Islet of Langerhans (tissue), 1 donor: ENCODE data around the gene WIPF1.
A peak's percentile ranks its signal among the peaks of the same experiment; 100 is the strongest.

Experiments used
- FAIRE-seq: peaks from one replicate; lab custom pipeline; 2011; peaks lifted over from hg19 to GRCh38; lab: Jason Lieb, UNC

Gene WIPF1

DNA sequence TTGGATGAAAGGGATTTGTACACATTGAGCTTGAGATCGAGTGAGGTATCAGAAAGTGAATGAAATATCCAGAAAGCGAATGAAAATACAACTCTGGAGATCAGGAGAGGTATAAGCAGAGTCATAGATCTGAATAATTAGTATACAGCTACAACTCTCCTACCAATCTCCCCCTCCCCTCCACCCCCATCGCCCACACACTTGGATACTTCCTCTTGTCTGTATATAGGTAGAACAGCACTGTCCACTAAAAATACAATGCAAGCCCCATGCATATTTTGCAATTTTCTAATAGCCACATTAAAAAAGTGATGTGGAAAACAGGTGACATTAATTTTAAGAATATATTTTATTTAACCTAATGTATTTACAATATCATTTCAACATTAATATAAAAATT is 23.7 kb upstream of the WIPF1 start:
- FAIRE-seq: no peak

DNA sequence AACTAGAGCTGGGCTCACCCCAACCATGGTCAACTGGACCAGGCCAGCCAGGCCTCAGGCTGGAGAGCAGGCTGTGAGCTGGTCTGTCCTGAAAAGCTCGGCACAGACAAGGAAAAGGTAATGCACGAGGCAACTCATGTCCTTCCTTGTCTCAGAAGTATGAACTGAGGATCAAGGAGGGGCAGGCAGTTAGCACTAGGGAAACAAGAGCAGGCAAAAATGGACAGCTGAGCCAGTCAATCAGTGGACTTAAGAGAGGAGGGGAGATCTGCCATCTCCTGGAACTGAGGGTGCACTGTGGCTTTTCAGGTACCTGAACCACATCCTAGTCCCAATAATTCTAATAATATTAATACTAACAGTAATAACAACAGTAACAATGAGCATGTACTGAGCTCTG is 20.6 kb upstream of the WIPF1 start:
- no peak for FAIRE-seq

DNA sequence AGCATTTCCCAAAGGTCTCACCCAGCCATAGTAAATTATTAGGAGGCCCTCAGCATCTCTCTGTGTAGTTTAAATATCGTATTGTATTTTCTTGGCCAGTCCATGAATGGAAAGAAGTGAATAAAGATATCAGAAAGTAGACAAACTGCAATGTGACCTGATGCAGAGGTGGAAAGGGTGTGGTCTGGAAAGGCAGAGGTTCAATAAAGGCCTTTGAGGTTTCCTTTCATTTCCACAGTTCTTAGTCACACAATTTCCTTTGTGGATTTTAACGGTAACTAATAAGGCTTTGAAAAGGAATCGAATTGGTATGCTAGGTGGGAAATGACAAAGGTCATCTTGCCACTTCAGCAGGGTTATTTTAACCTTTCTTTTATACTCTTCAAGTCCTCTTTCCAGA is 20.1 kb upstream of the WIPF1 start:
- no peak for FAIRE-seq

DNA sequence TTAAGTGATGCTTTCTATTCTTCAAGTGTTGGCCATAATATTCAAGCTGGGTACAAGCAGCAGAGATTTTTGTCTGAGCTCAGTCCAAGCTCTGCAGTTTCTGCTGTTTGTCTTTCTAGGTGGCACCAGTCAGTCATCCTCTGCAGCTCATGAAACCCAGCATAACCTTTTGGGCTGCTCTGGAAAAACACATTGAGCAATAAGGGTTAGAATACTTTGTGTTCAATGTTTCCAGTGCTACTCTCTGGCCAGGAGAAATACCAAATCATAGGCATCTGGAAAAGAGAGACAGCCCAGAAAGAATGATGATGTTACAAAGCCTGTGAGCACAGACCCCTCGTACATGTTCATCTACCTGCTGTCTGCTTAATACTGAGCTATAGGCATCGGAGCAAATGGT is 19.5 kb upstream of the WIPF1 start:
- FAIRE-seq: no peak

DNA sequence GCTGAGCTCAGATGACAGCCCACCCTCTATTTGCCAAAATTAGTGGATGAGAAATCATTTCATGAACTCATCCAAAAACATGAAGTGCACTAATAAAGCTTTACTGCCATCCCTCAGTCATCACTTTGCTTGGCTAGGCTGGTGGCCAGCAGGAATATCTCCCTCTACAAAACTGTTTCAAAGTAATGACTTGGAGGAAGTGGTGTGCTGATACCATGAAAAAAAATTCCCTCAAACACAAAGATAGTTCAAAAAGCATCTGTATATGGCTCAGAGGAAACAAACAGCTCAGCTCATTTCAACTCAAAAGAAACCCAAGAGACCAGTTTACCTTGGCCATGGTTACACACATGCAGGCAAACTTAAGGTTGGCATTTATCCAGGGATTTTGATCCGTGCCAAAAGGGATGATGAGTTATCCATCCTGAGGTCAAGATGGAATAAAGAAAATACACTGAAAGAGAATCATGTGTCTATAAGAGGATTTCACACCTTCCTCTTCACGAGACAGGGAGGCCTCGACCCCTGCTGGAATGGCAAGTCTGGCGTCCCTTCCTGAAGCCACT is 18.4 kb upstream of the WIPF1 start:
- FAIRE-seq: no peak

DNA sequence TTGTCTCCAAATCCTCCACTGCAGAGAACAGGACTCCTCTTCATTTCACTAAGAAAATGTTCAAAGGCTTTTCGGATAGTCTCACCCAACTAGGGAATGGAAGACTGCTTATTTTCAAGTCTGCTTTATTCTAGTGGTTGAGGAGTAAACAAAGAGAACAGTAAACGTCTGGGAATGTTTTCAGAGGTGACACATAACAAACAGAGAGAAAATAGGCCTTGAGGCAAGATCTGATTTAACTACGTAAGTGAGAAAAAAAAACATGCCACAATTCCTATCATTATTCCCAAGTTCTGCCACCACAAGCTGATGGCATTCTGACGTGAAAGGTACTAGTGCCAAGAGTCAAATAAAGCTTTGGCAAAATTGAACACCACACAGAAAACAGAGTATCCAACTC is 16.7 kb upstream of the WIPF1 start:
- FAIRE-seq: no peak

DNA sequence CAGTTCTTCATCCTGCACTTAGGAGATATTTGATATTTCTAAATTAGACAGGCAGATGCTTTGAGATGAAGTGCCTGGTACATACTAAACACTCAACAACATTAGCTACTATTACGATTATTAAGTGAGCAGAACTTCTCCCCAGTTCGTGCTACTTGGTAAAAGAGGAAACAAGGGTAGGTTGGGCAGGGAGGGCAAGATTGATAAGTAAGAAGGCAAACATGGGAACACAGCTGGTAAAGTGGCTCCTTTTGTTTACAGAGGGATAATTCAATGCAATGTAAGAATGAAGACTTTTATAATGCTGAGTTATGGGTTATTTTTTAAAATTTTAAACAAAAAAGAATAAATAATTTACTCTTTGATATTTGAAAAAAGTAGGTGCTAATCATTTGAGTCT is 15.9 kb upstream of the WIPF1 start:
- no peak for FAIRE-seq

DNA sequence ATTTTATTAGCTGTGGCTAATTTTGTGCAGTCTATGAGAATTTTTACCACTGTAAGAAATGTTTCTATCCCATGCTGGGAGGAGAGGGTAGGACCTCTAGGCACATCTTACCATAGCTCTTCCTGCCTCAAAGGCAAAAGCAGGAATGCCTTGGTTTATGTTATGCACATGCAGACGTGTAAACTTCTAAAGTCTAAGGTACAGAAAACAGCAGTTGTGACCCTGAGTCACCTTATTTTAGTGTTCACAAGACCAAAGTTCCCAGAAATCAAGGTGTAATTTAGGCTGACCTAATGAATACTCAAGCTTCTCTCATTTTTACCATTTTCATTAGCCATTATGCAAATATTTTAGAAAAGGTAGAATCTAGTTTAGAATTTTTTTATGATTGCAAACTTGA is 15.4 kb upstream of the WIPF1 start:
- FAIRE-seq: no peak

DNA sequence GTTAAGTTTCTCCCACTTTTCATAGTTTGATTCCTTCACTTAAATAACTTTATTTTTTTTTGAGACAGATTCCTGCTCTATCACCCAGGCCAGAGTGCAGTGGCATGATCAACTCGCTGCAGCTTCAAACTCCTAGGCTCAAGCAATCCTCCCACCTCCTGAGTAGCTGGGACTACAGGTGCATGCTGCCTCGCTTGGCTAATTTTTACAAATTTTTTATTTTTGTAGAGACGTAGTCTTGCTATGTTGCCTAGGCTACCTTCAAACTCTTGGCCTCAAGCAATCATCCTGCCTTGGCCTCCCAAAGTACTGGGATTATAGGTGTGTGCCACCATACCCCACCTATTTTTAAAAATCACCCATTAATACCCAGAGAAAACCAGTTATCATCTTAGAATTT is 14.2 kb upstream of the WIPF1 start:
- no peak for FAIRE-seq

DNA sequence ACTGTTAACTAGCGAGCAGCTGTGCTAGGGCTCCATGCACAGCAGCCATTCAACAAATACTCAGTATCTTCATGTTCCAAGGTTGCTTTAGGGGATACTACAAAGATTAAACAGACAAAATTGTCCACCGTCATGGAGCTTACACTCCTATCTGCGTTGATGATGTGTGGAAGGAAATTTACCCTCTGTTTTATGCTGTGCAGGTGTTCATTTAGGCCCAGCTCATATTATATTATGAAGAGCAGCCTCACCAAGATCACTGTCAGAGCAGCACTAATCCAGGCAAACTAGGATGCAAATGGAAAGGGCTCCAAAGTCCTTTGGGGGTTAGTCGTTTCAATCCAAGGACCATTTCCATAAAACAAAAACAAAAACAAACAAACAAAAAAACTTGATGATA is 13.4 kb upstream of the WIPF1 start:
- FAIRE-seq: no peak

DNA sequence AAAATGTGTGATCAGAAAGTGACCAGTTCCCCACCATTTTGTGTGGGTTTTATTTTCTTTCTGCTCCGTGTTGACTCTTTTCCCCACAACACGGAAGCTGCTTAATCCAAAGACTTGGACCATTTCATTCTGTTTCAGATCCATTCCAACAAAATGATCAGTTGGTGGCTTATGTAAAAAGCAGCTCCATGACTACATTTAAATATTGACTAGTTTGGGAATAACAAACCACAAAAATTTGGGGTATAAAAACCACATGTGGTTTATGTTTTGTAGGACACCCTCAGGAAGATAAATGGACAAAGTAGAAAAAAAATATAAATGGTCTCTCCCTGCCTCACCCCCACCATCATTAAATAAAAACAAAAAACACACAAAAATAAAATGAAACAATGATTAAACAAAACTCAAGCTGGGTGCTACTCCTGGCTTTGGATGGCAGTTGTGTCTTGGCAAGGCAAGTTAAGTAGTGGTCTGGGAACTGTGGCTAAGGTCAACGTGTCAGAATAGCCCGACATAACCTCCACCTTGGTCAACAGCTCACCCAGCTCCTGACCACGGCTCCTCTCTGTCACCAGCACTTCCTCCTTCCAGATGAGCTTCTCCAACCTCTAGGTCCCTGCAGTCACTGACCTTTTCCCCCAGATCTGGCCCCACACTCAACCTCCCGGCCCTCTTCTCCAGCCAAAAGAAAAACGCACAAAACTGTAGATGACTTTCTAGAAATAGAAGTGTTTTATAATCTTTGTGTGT is 12.8 kb upstream of the WIPF1 start:
- no peak for FAIRE-seq

DNA sequence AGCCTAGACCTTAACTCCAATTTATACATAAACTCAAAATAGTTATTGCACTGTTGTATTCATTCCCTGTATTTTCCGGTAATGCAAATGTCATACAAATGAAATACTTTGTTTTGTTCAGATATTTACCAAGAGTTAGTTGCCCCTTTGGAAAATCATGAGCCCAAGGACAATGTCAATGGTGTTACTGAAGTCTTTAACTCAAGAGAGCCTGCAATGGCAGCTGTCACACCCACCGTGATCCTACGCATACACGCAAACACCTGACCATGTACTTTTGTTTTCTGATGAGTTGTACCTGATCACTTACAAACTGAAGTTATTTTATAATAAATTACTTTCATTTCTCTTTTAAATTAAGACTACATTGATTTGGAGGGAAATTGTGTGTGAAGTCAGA is 11.7 kb upstream of the WIPF1 start:
- FAIRE-seq: no peak

DNA sequence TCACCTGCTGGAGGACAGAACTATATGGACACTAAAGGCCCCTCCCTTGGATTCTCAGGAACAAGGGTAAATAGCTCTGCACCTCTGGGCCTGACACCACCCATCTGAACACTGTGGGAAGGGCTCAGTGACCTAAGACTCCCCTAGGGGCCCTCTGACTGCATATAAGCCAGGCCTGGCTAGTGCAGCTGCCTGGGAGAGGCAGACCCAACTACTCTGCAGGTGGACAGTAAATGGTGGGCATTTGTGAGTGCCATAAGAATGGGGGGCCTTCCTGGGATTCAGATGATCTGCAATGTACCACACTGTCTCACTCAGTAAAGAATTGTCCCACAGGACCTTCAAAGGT is 11.2 kb upstream of the WIPF1 start:
- FAIRE-seq: no peak

DNA sequence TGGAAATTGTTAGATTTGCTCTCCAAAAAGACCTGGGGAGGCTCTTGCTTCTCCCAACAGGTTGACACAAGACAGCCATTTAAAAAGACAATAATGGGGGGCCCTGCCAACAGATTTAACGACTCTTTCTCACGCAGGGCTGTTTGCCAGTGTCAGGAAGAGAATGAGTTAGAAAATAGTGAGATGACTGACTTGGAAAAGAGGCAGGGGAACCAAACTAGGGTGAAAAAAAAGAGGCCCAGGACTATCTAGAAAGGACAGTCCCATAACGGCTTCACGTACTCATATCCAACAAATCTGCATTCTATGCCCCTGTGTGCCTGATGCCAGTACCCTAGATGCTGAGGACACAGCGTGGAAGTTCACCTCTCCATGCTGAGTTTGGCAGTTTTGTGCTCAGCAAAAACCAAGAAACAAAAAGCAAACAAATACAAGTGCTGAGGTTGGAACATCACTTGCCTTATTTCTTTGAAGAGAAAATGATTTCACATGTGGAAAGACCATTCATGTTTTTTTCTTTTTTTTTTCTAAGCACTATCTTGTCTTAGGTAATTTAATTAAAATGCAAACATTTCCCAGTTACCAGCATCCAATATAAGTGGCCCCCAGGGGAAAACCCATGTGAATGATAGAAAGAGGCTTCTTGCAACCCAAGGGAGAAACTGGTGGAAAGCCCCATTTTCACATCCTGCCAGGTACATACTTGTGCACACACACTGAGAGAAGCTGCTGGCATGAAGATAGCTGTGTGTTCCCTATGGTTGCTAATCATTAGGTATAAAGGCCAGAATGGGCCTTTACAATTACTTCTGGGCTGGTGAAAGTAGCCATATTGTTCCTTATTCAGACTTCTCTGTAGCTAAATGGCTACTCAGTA is 10.6 kb upstream of the WIPF1 start:
- FAIRE-seq: no peak

DNA sequence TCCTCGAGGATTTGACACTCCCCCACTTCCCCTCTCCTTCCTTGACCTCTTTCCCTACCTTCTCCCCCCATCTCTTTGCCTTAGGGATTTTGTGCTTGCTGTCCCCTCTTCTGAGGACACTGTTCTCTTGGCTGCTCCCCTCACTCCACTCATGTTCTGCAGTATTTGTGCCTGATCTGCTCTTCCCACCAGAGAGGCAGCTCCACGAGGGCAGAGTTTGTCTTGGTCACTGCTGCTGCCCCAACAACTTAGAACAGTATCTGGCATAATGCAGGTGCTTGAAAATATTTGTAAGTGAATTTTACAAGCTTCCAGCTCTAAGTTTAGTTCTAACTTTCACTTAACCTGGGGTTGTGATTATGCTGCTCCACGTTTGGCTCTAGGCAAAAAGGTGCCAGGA is 10.0 kb upstream of the WIPF1 start:
- no peak for FAIRE-seq

DNA sequence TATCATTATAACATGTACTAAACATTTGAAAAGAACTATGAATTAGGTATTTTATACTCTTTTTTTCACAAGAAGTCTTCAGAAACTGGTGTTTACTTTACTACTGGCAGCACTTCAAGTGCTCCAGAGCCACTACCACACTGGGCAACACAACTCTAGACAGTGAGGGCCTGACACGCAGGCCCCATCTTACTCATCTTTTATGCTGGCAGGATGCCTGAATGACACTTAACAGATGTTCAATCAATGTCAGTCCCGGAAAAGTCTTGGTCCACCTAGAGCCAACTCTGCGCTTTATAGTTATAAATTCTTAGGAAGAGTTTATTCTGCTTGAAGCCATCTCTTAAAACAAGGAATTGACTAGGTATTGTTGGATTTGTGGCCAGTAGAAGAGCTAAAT is 8.7 kb upstream of the WIPF1 start:
- no peak for FAIRE-seq

DNA sequence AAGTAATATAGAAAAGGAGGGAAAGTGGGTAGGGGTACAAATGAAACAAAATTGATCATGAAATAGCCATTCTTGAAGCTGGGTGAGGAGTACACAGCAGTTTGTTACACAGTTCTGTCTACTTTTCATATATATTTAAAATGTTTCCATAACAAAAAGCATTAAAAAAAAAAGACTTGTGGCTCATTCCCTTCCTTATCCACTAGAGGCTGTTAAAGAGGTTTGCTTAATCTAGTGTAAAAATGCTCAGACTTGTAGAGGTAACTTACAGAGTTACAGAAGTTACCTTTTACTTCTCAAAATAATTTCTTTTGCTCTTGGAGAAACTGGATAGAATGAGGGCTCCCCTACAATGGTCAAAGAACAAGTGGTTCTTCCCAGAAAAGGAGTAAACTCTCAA is 8.1 kb upstream of the WIPF1 start:
- FAIRE-seq: no peak

DNA sequence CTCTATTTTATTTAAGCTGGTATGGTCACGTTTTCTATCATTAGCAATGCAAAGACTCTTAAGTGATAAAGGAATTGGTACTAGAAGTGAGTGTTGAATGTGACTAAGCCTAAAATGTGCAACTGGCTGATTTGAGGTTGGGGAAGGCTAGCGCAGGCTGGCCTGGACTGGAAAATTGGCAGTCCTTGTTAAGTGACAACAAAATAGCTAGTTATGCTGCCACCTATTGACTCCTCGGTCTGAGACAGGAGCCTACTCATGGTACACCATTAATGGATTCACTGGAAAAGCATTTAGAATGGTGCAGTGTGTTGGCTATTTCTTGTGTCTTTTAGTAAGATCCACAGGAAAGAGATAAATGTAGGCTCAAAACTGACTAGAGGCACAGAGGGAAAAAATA is 5.7 kb upstream of the WIPF1 start:
- no peak for FAIRE-seq

DNA sequence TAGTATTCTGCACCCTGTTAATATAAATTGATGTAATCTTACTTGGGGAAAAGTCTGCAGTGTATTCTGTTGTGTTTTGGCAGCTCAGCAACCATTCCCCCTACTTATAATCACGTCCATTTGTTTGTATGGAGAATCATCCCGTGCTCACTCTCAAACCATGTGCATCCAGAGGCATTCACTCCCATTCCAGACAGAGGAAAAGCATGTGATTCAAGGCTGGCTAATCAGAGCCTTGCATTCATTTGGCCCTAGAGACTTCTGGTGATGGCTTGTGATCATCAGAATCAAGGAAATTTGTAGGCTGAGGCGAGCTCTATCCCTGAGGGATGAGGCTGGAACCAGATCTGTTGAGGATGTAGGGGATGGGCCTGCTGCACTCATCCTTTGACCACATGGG is 5.1 kb upstream of the WIPF1 start:
- no peak for FAIRE-seq

DNA sequence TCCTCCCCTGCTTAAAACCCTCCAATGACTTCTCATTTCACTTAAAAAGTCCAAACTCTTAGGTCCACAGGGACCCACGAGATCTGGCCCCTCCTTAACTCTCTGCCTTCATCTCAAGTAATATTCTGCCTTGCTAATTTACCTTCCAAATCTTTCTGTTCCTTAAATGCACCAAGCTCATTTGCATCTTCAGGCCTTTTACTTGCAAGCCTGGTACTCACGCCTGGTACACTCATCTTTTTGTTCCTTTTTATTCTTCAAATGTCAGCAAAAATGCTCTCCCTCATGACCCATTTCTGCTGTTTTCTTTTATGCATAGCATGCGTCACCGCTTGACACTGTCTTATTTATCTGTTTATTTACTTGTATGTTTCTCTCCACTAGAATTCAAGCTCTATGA is 2.7 kb upstream of the WIPF1 start:
- FAIRE-seq: no peak

DNA sequence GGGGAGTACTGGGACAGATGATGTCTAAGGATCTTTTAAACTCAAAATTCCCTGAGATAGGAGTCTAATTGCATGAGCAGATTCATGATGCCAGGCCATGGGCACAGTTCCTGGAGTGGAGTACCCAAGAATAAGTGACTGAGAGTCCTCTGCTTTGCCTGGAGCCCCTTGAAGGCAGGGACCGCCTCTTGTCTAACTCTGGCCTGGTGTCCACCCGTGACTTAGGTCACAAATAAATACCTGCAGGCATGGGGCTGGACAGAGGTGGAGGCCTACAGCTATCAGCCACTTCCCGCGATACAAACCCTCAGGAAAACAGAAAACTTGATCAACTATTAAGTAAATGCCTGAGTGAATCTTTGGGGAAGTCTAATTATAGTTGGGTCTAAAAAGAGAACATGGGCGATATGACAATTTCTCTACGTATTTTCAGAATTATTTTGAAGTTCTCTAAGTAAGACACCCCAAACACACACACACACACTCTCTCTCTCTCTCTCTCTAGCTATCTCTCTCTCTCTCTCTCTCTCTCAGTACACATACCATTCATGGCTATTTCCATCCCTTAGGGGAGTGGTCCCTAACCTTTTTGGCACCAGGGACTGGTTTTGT is 1.8 kb upstream of the WIPF1 start:
- no peak for FAIRE-seq

DNA sequence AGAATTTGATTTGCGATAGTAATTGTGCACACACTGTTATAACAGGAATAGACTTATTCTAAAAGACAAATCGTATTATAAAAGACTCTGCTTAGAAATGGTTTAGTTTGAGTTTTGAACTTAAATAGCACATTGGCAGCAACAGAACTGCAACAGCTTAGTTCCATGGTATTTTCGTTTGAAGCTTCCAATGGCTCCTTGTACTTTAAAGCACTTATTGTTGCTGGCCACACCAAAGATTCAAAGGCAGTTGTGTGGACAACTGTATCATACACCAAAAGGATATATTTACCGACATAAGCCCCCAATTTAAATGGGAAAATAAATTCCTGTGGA is 627 bp downstream of the WIPF1 start:
- FAIRE-seq: peak; percentile 13

DNA sequence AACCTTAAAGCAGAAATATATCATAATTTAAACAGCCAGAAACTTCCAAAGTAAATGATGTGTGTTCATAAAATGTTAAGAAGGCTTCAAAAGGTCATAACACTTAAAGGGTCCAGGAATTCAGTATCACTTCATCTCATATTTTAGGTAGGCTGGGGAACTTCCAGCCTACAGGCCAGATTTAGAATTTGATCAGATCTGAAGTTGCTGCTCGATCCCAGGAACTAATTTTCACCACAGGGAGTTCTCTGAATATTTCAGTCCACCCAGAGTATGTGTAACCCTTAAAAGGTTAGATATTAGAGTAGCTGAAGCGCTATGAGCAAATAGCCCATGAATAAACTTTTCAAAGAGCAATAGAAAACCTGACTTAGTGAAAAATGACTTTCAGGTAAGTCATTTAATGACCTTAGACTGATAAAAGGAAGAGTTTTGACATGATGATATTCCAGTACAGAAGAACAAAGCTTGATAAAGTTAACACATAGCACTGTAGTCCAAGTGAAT is 1.7 kb downstream of the WIPF1 start:
- no peak for FAIRE-seq
